HCT116 (cell line): ENCODE measurements around the gene MMP25.

Source experiments
- EGR1 ChIP-seq: IDR thresholded peaks from 2 replicates; pipeline ENCODE4 v1.6.1; 2012; ENCODE audit warnings: low read depth
- POLR2AphosphoS5 ChIP-seq: IDR thresholded peaks from 2 replicates; pipeline ENCODE4 v1.6.1; 2011; ENCODE audit warnings: mild to moderate bottlenecking, low read depth, low read length, moderate library complexity
- REST ChIP-seq: IDR thresholded peaks from 2 replicates; pipeline ENCODE4 v1.6.1; 2012; ENCODE audit warnings: low read depth
- TF ChIP-seq, protein P1 (sequence below), 3 experiments: fragments of 200-600 bp in 1 of 3; sonication (generic) in 1 of 3; IDR thresholded peaks in 2 of 3; conservative IDR thresholded peaks in 1 of 3; 2 replicates each; pipeline ENCODE4 v1.5.1; 2012 to 2017; ENCODE audit warnings: low read depth in 2 of 3, low read length in 2 of 3, antibody characterized with exemption in 1 of 3, borderline replicate concordance in 1 of 3, control low read depth in 1 of 3, mild to moderate bottlenecking in 1 of 3, mixed read lengths in 1 of 3, mixed run types in 1 of 3, moderate library complexity in 1 of 3; ENCODE audit not compliant: insufficient read depth in 1 of 3
- TF ChIP-seq, protein P2 (sequence below): IDR thresholded peaks from 2 replicates; pipeline ENCODE4 v1.6.1; 2012

- TF ChIP-seq EGR1 (no peak), POLR2AphosphoS5 (no peak), REST (no peak)
- TF ChIP-seq, protein P1, sequence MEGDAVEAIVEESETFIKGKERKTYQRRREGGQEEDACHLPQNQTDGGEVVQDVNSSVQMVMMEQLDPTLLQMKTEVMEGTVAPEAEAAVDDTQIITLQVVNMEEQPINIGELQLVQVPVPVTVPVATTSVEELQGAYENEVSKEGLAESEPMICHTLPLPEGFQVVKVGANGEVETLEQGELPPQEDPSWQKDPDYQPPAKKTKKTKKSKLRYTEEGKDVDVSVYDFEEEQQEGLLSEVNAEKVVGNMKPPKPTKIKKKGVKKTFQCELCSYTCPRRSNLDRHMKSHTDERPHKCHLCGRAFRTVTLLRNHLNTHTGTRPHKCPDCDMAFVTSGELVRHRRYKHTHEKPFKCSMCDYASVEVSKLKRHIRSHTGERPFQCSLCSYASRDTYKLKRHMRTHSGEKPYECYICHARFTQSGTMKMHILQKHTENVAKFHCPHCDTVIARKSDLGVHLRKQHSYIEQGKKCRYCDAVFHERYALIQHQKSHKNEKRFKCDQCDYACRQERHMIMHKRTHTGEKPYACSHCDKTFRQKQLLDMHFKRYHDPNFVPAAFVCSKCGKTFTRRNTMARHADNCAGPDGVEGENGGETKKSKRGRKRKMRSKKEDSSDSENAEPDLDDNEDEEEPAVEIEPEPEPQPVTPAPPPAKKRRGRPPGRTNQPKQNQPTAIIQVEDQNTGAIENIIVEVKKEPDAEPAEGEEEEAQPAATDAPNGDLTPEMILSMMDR (IDR thresholded peaks at IDR 0.05 in 2 of 3, conservative IDR thresholded peaks at IDR 0.05 in 1 of 3; ENCODE audit: borderline replicate concordance in 1 of 3, insufficient read depth in 1 of 3, low read depth in 2 of 3, low read length in 2 of 3), result no peak
- TF ChIP-seq, protein P2, sequence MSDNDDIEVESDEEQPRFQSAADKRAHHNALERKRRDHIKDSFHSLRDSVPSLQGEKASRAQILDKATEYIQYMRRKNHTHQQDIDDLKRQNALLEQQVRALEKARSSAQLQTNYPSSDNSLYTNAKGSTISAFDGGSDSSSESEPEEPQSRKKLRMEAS, result no peak
Observed at GRCh38 chr16:3060339-3061127, 14.2 kb downstream of the MMP25 start.
